NCI-H82 treated with DMSO at 0.1 percent for 48 hours (cell line): ENCODE results near the gene CPNE6.

Experiments
- DNase-seq: peaks from one replicate; lab custom pipeline; 2025; ENCODE audit not compliant: unreplicated experiment; lab: John Stamatoyannopoulos, UW

The CPNE6 gene

GRCh38 chr14:24126939-24127338 lies 55.6 kb downstream of the CPNE6 start:
- no peak for DNase-seq

- no peak for DNase-seq
Observed at GRCh38 chr14:24127673-24128072, 56.3 kb downstream of the CPNE6 start.
